HEK293T (cell line): ENCODE measurements around the gene SYCE3.

Experiments
- ARNT ChIP-seq: fragments of 450-650 bp; IDR thresholded peaks from 2 replicates; pipeline ENCODE4 v1.6.1; 2017; ENCODE audit warnings: mild to moderate bottlenecking
- BHLHE40 ChIP-seq: fragments of 450-650 bp; IDR thresholded peaks from 2 replicates; pipeline ENCODE4 v1.6.1; 2016; ENCODE audit warnings: mild to moderate bottlenecking, moderate library complexity, borderline replicate concordance
- CTBP1 ChIP-seq: fragments of 450-650 bp; IDR thresholded peaks from 2 replicates; pipeline ENCODE4 v1.6.1; 2016; ENCODE audit warnings: borderline replicate concordance
- ELF4 ChIP-seq: fragments of 450-650 bp; IDR thresholded peaks from 2 replicates; pipeline ENCODE4 v1.6.1; 2017; ENCODE audit warnings: antibody characterized with exemption
- FOXA1 ChIP-seq: fragments of 450-650 bp; IDR thresholded peaks from 2 replicates; pipeline ENCODE4 v1.6.1; 2016; ENCODE audit warnings: mild to moderate bottlenecking
- FOXK2 ChIP-seq: fragments of 450-650 bp; IDR thresholded peaks from 2 replicates; pipeline ENCODE4 v1.6.1; 2016; ENCODE audit warnings: mild to moderate bottlenecking
- FOXM1 ChIP-seq: fragments of 450-650 bp; IDR thresholded peaks from 2 replicates; pipeline ENCODE4 v1.6.1; 2017; ENCODE audit warnings: mild to moderate bottlenecking, borderline replicate concordance
- L3MBTL2 ChIP-seq: fragments of 450-650 bp; conservative IDR thresholded peaks from 2 replicates; pipeline ENCODE4 v1.6.1; 2016; ENCODE audit warnings: mild to moderate bottlenecking
- LEF1 ChIP-seq: fragments of 450-650 bp; IDR thresholded peaks from 2 replicates; pipeline ENCODE4 v1.6.1; 2017; ENCODE audit warnings: mild to moderate bottlenecking, borderline replicate concordance
- NFRKB ChIP-seq: fragments of 450-650 bp; IDR thresholded peaks from 2 replicates; pipeline ENCODE4 v1.6.1; 2016; ENCODE audit warnings: mild to moderate bottlenecking, moderate library complexity
- PKNOX1 ChIP-seq: fragments of 450-650 bp; IDR thresholded peaks from 2 replicates; pipeline ENCODE4 v1.6.1; 2016
- SP1 ChIP-seq: fragments of 450-650 bp; IDR thresholded peaks from 2 replicates; pipeline ENCODE4 v1.6.1; 2017
- SUZ12 ChIP-seq: fragments of 450-650 bp; IDR thresholded peaks from 2 replicates; pipeline ENCODE4 v1.6.1; 2016; ENCODE audit warnings: mild to moderate bottlenecking
- TARDBP ChIP-seq: fragments of 450-650 bp; IDR thresholded peaks from 2 replicates; pipeline ENCODE4 v1.6.1; 2016

DNA sequence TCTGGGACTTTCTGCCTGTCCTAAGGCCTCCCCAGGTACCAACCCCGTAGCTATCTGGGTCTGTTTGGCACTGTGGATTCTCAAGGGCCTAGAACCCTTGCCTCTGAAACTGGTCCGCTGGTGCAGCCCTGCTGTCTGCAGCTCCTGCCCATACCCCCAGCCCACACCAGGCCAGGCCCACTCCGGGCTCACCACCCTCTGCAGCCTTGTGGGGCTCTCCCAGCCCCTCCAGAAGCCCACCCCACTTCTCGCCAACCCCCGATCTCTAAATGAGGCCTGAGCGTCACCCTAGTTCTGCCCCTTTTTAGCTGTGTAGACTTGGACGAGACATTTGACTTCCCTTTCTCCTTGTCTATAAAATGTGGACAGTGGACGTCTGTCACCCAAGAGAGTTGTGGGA is 12.3 kb downstream of the SYCE3 start:
- no peak for TF ChIP-seq ELF4
- TF ChIP-seq FOXM1: no peak
- TF ChIP-seq BHLHE40: no peak
- TF ChIP-seq LEF1: no peak
- TF ChIP-seq SUZ12: no peak
- TF ChIP-seq ARNT: no peak
- TF ChIP-seq SP1: no peak
- no peak for TF ChIP-seq TARDBP
- TF ChIP-seq FOXA1: no peak
- no peak for TF ChIP-seq PKNOX1
- no peak for TF ChIP-seq FOXK2
- no peak for TF ChIP-seq CTBP1
- TF ChIP-seq L3MBTL2: no peak
- TF ChIP-seq NFRKB: no peak
